Glomerular endothelial cell (primary cell): Measurements from ENCODE around the gene EPHB1. TPM values are rescaled to one million over a fixed set of nuclear protein-coding genes. Genes with fewer than 3 reads are reported as not detected.
"Not testable (repeated sequence)": the region's sequence is repeated elsewhere in the genome, so short reads cannot be mapped to it uniquely, and the experiment has no call there.

Source experiments
- DNase-seq: peaks from one replicate; pipeline ENCODE4 v3.0.0-alpha.2; 2011; ENCODE audit warnings: low read depth, low spot score; ENCODE audit errors: extremely low read depth
- total RNA-seq: library from RNA; depleted of rRNA; stranded (reverse); fragments of >200 nt; gene quantifications from 2 replicates; pipeline ENCODE4 v1.2.3, GENCODE V29; 2015

Gene EPHB1
- total RNA-seq, 1 donor from 2014 or later, result 25.7 TPM

GRCh38 chr3:135106445-135106844, 311.4 kb downstream of the EPHB1 start:
- no peak for DNase-seq

- DNase-seq, result no peak
These were observed 312.0 kb downstream of the EPHB1 start for GRCh38 chr3:135107043-135107442.

GRCh38 chr3:135109681-135110080, 314.6 kb downstream of the EPHB1 start:
- no peak for DNase-seq

- not testable (repeated sequence) for DNase-seq
These were observed 319.5 kb downstream of the EPHB1 start for GRCh38 chr3:135114551-135114950.

- DNase-seq, result no peak
These were observed 322.9 kb downstream of the EPHB1 start for GRCh38 chr3:135117977-135118376.

- no peak for DNase-seq
These were observed 323.7 kb downstream of the EPHB1 start for GRCh38 chr3:135118792-135119191.

- no peak for DNase-seq
These were observed 330.2 kb downstream of the EPHB1 start for GRCh38 chr3:135125171-135125801.

GRCh38 chr3:135127946-135128470, 332.9 kb downstream of the EPHB1 start:
- no peak for DNase-seq

- no peak for DNase-seq
These were observed 333.8 kb downstream of the EPHB1 start for GRCh38 chr3:135128818-135129217.

- DNase-seq, result no peak
These were observed 336.2 kb downstream of the EPHB1 start for GRCh38 chr3:135131290-135131689.

- no peak for DNase-seq
These were observed 339.0 kb downstream of the EPHB1 start for GRCh38 chr3:135133905-135134683.

- DNase-seq, result no peak
These were observed 339.6 kb downstream of the EPHB1 start for GRCh38 chr3:135134684-135135075.

GRCh38 chr3:135135445-135135844, 340.4 kb downstream of the EPHB1 start:
- no peak for DNase-seq

GRCh38 chr3:135136361-135137100, 341.5 kb downstream of the EPHB1 start:
- DNase-seq, result no peak

- DNase-seq, result no peak
These were observed 342.2 kb downstream of the EPHB1 start for GRCh38 chr3:135137296-135137695.

- DNase-seq, result no peak
These were observed 343.7 kb downstream of the EPHB1 start for GRCh38 chr3:135138776-135139175.

- no peak for DNase-seq
These were observed 345.5 kb downstream of the EPHB1 start for GRCh38 chr3:135140591-135140990.

- no peak for DNase-seq
These were observed 346.1 kb downstream of the EPHB1 start for GRCh38 chr3:135141160-135141559.

- DNase-seq, result no peak
These were observed 346.6 kb downstream of the EPHB1 start for GRCh38 chr3:135141672-135142071.

- no peak for DNase-seq
These were observed 347.5 kb downstream of the EPHB1 start for GRCh38 chr3:135142530-135142929.

- DNase-seq, result no peak
These were observed 348.4 kb downstream of the EPHB1 start for GRCh38 chr3:135143474-135143873.
